GM21576 (cell line): Measurements from ENCODE around the gene RAET1L.
"Not testable (repeated sequence)": the region's sequence is repeated elsewhere in the genome, so short reads cannot be mapped to it uniquely, and the experiment has no call there.

Source experiments
- ATAC-seq: cut with Tn5 transposase; IDR thresholded peaks from one replicate; pipeline ENCODE4 v1.9.1; 2021; ENCODE audit warnings: mild to moderate bottlenecking, moderate library complexity; ENCODE audit not compliant: unreplicated experiment

Gene RAET1L, protein sequence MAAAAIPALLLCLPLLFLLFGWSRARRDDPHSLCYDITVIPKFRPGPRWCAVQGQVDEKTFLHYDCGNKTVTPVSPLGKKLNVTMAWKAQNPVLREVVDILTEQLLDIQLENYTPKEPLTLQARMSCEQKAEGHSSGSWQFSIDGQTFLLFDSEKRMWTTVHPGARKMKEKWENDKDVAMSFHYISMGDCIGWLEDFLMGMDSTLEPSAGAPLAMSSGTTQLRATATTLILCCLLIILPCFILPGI

DNA sequence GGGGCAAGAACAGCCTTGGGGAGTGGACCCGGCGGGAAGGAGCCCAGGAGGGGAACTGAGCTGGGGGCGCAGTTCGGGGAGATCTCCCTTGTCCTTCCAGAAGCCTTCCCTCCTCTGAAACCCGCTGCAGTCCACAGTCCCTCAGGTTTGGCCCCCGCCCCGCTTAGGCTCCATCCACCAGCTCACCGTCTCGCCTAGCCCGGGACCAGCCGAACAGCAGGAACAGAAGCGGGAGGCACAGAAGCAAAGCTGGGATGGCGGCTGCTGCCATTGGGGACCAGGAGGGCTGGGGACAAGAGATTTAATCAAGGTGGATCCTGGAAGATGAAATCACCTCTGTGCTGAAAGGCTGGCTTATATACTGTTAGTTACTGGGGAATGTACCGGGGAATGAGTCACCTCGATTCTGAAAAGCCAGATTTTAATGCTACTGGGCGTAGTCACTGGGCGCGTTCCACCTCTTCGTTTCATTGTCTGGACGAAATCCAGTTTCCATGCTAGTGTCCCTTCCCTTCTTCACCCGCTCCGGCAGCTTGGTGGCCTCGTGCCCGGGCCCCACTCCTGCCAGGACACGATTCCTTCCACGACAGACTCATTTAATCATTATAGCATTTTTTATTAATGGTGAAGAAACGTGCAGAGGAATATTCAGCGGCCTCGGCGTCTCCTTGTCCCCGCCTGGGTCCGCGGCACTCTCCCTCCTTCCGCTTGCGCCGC is at the start of gene RAET1L:
RAET1L (minus strand) TSS at position 332 of the 717 bp plus-strand sequence; CDS start at position 271, 61 bp downstream.
- ATAC-seq = no peak

DNA sequence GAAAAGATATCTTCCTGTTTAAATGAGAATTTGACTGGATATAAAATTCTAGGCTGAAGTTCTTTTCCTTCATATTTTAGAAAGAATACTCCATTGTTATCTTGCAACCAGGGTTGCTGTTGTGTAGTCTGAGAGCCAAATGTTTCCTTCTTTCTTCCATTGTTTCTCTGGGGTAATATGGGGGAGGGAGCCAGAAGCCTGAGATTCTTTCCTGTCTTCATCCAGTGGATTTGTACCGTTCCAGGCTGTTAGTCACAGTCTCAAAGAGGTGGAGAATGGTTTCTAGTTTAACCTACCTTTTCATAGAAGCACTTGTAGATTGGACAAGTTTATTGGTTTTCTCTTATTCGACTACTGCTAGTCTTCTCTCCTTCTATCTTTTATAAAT is 49.7 kb upstream of the RAET1L start:
- ATAC-seq = no peak

DNA sequence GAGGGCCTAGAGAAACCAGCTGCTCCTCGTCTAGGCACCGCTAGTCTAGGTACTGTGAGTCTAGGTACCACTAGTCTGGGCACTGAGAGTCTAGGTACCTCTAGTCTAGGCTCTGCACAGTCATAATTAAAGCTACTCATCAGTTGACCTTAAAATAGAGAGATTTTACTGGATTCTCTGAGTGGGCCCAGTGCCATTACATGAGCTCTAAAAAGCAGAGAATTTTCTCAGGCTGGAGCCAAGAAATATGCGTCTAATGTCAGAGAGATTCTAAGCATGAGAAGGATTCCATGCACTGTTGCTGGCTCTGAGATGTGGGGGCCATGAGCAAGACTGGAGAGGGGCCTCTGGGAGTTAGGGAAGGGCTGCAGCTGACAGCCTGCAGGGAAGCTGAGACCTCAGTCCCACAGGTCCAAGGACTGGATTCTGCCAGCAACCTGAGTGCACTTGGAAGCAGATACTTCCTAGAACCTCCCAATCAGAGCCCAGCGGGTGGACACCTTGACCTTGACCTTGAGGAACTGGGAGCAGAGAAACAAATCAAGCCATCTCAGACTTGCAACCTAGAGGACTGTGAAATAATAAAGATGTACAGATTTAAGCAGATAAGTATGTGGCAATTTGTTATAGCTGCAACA is 49.2 kb upstream of the RAET1L start:
- not testable (repeated sequence) for ATAC-seq

DNA sequence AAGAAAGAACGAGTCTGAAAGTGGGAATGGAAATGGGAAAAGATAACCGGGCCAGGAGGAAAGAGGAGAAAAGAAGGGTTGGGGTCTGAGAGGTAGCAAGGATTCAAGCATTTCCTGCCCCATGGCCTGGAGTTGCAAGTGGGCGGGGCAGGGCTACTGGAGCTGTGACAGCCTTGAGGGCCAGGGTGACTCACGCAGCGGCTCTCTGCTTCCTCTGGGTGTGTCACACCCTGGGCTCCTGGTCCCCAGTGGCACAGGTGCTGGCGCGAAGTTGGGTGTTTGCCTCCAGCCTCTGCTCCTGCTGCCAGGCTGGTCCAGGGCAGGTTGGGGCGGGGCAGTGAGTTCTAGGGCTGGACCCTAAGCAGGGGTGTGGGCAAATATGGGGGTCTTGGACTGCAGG is 46.9 kb upstream of the RAET1L start:
- ATAC-seq = no peak

DNA sequence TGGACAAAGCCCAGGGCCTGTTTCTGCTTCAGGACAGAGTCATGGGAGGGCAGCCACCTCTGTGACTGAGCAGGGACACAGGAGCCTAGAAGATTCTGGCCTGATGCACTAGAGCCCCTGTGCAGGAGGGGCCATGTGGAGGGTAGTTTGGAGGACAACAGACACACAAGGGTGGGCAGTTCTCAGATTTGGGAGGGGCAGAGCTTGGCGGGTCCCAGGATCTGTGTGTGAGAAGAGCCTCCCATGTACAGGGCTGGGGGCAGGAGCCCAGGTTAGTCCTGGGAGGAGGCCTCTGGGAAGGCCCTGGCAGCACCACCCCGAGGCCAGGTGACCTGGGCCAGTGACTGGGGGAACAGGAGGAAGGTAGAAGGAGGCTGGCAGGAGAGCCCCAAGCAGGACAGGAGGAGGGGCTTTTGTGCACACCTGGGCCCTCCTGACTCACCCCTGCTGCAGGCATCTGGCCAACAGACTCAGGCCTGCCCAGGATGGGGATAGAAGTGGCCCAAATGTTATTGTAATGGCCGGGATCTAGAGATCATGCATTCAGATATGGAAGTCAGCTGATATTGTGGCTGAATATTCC is 45.0 kb upstream of the RAET1L start:
- no peak for ATAC-seq

DNA sequence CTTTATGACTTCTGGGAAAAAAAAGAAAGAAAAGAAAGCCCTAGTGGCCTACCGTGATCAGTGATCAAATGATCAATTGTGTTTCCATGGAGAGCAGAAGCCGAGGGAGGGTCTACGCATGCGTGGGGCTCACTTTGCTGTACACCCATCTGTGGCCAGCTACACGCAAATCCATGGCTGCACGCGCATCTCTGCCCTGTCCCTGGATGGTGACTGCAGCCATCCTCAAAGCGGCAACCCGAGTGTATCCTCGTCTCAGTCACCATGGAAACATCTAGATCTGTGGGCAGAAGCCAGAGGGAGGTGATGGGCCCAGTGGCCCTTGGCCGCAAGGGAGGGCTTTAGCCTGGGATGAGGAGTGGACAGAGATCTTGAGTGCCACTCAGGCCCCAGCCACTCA is 44.4 kb upstream of the RAET1L start:
- ATAC-seq = no peak

DNA sequence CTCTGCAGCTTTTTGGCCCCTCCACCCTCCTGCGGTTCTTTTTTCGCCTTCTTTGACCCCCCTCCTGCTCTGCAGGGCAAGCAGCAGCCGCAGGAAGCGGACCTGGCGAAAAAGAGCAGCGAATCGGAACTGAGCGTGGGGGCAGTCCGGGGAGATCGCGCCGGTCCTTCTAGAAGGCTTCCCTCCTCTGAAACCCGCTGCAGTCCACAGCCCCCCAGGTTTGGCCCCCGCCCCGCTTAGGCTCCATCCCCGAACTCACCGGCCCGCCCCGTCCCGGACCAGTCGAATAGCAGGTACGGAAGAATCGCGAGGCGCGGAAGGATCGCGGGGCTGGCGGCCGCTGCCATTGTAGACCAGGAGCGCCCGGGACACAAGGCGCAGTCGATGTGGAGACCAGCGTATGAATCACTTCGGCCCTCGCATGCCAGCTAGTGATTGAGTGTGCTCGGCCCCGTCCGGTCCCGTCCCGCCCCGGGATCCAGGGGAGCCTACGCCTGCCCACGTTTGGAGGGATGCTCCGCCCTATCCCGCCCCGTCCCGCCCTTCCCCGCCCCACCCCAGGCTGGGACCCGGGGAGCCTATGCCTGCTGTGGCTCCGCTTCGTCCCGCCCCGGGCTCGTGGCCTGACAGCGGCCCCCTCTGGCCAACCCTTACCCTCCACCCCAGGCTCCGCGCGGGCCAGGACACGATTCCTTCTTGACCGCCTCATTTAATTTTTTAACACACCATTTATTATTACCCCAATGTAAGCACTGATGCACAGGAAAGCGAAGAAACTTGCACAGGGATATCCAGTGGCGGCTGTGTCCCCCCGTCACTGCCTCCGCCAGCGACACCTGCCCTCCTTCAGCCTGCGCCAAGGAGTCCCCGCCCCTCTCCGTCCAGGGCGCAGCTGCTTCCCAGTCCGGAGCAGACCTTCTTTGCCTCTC is 43.7 kb upstream of the RAET1L start, which contains the start of gene ULBP3:
ULBP3 (minus strand) TSS at position 402 of the 929 bp plus-strand sequence; CDS start at position 347, 55 bp downstream.
- peak; percentile 67 for ATAC-seq

DNA sequence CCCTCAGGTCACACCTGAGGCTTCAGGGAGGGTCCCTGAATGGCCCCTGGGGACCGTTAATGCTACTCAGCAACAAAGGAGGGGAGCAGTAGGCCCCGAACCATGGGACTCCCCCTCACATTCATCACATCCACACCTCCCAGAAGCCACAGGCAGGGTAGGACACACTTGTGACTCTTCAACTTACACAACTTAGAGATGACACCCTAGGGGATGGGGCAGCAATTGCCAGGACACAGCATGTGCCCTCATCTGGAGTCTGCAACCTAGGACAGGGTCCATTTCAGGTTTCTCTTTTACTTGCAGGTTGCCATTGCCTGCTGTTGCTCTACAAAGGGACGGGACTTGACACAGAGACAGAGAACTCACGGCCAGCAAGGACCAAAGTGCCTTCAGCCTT is 42.8 kb upstream of the RAET1L start:
- ATAC-seq = no peak

DNA sequence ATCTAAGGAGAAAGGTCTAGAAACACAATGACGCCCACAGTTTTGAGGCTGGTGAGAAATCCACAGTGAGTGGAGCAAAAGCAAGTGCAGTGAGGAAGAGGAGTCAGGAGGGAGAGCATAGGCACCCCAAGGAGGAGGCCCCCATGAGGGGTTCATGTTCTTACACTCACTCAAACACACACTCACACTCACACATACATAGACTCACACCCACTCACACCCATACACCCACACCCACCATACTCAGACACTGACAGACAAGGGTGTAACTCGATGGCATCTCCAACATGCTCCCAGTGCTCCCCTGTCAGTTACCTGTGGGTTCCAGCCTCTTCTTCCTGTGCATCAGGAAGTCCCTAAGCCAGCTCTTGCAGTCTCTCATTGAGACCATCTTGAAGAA is 39.8 kb upstream of the RAET1L start:
- ATAC-seq = no peak

DNA sequence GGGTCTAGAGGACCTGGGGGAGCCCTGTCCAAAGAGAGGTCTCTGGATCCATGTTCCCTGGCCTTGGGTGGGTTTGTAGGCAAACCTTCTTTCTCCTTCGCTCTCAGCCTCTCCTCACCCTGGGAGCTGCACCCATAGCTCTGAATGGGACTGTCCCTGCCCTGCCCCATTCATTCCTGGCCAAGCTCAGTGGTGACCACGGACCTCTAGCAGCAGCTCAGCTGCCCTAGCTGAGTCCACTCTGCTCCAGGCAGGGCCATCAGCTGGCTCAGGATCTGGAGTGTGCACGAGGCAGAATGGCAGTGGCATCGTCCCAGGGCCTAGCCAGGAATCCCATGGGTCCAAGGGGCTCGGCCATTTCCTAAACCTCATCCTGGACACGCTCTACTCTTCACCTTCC is 38.3 kb upstream of the RAET1L start:
- ATAC-seq = no peak

DNA sequence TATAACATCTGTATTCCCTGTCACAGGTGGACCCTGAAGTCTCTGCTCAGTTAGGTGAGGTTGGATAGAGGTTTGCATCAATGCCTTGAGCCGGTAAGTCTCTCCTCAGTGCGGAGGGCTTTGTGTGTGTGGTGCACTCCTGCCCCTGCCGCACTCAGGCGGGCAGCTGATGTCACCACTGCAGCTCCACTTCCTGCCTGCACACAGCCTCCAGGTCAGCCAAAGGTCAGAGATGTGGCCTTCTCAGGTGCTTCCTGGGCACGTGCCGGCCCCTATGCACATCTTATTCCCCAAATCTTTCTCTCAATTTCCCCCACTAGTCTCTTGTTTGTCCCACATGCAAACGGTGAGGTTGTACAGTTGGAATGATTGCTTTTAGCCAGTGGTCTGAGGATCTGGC is 34.6 kb upstream of the RAET1L start:
- peak; percentile 69 for ATAC-seq

DNA sequence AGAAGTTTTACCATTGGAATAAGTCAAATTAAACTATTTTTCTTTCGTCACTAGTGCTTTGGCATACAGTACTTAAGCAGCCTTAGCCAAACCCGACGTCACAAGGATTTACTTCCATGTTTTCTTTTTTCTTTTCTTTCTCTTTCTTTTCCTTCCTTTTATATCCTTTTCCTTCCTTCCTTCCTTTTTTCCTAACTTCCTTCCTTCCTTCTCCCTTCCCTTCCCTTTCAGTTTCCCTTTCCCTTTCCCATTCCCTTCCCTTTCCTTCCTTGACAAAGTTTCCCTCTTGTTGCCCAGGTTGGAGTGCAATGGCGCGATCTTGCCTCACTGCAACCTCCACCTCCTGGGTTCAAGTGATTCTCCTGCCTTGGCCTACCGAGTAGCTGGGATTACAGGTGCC is 33.7 kb upstream of the RAET1L start:
- no peak for ATAC-seq

DNA sequence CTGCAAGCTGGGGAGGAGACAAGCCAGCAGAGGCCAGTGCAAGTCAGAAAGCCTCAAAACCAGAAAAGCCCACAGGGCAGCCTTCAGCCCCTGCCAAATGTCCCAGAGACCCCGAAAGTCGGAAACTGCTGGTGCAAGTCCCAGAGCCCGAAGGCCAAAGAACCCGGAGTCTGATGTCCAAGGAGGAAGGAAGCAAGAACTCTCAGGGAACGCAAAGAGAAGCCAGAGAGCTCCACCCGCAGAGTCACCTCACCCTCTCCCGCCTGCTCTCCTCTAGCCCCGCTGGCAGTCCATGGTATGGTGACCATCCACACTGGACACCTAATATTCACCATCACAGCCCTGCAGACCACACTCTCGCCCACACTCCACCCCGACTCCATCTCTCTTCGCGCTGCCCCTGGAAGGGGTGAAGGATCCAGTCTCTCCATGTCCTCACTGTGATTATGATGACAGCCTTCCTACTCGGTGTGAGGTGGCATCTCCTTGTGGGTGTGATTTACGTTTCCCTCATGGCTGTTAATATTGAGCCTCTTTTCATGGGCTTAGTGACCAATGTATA is 33.0 kb upstream of the RAET1L start:
- no peak for ATAC-seq

DNA sequence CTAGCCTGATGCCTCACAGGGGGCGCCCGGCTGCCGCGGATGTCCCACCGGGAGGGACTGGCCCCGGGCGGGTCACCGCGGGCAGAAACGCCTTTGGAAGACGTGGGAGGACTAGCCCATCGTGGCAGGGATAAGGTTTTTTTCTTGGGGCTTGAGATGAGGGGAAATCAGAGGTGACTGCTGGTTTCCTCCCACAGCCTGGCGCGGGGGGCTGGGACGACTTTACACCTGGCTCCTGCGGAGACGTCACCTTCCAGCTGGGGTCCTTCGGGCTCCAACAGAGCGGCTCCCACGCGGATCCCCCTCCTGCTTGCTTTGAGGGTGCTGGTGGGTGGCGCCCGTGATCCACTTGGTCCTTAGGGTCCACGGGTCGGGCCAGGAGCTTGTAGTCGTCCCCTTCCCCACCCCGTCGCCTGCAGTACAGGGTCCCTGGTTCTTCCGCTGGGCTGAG is 32.2 kb upstream of the RAET1L start:
- no peak for ATAC-seq

DNA sequence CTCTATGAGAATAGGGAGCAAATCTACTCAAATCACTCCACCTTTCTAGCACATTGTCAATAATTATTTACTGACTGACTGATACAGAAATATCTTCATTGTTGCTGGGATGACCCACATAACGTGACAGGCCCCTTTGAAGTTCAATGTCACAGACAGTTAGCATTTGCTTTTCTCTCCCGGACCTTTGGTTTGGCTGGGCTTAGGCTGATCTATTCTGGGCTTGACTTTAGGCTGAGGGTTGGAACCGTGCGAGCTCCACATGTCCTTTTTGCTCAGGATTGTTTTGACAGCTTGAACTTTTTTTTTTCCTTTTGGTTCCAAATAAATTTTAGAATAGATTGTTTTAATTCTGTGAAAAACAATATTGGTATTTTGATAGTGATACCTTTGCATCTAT is 31.6 kb upstream of the RAET1L start:
- no peak for ATAC-seq

DNA sequence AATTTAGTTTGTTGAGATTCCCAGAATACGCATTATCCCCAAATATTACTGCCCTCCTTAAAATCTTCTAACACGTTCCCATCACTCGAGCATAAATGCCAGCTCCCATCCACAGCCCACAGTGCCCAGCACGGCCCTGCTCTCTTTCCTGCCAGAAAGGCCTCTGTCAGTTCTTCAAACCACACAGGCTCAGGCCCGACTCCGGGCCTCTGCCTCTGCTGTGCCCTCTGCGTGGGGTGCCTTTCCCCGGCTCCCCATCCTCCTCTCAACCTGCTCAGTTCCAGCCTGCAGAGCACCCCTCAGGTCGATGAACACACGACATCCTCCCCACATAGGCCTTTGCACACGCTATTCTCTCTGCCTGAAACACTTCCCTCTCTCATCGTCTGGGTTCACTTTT is 30.8 kb upstream of the RAET1L start:
- no peak for ATAC-seq

DNA sequence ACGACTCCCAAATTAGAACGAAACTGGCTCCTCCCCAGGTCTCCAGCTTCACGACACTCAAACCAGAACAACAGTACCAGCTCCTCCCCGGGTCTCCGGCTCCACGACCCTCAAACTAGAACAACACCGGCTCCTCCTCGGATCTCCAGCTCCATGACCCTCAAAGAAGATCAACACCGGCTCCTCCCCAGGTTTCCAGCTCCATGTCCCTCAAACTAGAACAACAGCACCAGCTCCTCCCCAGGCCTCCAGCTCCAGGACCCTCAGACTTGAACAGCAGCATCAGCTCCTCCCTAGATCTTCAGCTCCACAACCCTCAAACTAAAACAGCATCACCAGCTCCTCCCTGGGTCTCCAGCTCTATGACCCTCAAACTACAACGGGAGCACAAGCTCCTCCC is 29.8 kb upstream of the RAET1L start:
- ATAC-seq = no peak

DNA sequence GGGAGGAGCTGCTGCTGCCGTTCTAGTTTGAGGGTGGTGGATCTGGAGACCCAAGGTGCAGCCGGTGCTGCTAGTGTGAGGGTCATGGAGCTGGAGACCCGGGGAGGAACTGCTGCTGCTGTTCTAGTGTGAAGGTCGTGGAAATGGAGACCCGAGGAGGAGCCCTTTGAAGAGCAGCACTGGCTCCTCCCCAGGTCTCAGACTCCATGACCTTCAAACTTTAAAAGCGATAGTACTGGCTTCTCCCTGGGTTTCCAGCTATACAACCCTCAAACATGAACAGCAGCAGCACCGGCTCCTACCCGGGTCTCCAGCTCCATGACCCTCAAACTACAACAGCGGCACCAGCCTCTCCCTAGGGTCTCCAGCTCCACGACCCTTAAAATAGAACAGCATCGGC is 28.1 kb upstream of the RAET1L start:
- no peak for ATAC-seq

DNA sequence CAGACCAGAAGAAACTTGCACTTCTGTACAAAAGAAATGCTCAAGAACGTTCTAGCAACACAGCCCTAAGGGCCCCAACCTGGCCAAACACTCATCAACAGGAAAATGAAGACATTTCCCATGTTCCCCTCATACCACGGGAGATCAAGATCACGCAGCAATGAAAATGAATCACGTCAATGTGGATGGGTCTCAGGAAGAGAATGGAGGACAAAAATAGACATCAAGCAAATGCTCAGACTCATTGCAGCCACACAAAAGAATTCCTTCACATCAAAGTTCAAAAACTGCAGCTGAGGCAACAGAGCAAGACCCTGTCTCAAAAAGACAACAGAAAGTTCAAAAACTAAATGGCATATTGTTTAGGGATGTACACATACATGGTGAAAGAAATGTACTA is 25.5 kb upstream of the RAET1L start:
- no peak for ATAC-seq

DNA sequence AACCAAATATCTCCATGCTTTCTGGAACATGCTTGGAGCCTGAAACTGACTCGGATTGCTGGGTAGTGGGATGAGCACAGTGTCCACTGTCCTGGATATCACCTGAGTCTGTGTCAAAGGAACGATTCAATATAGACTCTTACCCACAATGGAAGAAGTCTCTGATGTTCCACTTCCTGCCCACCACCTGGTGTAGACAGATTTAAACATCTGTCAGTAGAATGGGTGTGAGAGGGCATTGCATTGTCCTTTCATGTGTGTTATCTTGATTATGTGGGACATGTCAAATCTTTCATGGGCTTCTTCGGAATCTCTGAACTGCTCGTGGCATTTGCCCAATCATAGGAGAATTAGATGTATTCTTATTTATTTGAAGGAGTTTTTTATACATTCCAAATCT is 22.8 kb upstream of the RAET1L start:
- ATAC-seq = no peak
